ENCODE results near the gene PMFBP1. TPM values are rescaled to one million over a fixed set of nuclear protein-coding genes. Genes with fewer than 3 reads are reported as not detected.
"Not testable (repeated sequence)": the region's sequence is repeated elsewhere in the genome, so short reads cannot be mapped to it uniquely, and the experiment has no call there.

PMFBP1 gene
- total RNA-seq, 1 donor from 2014 or later, result 0.66 TPM

GRCh38 chr16:72105978-72106377 is 66.0 kb downstream of the PMFBP1 start:
- no peak for DNase-seq (ENCODE audit: low spot score)

- DNase-seq (ENCODE audit: low spot score), result no peak
Measured at GRCh38 chr16:72104905-72105304, 67.0 kb downstream of the PMFBP1 start.

- no peak for DNase-seq (ENCODE audit: low spot score)
Measured at GRCh38 chr16:72101195-72101594, 70.8 kb downstream of the PMFBP1 start.

- DNase-seq (ENCODE audit: low spot score), result peak; percentile 30
Measured at GRCh38 chr16:72099377-72099818, 72.6 kb downstream of the PMFBP1 start.

GRCh38 chr16:72098936-72099335 is 73.0 kb downstream of the PMFBP1 start:
- DNase-seq (ENCODE audit: low spot score), result no peak

- DNase-seq (ENCODE audit: low spot score), result no peak
Measured at GRCh38 chr16:72094266-72094610, 77.7 kb downstream of the PMFBP1 start.

- peak; percentile 96 for DNase-seq (ENCODE audit: low spot score)
Measured at GRCh38 chr16:72093448-72094265, 78.3 kb downstream of the PMFBP1 start, which contains the start of the genes DHX38 and TXNL4B. Gene DHX38, plus strand, starts transcription at chr16:72093847. Its CDS starts 2,311 bp downstream, at chr16:72096158. Gene TXNL4B, minus strand, starts transcription at chr16:72093620. Its CDS starts 2,871 bp downstream, at chr16:72090749.

GRCh38 chr16:72092832-72093447 is 79.0 kb downstream of the PMFBP1 start:
- DNase-seq (ENCODE audit: low spot score), result no peak

- no peak for DNase-seq (ENCODE audit: low spot score)
Measured at GRCh38 chr16:72091217-72091616, 80.7 kb downstream of the PMFBP1 start.

GRCh38 chr16:72085002-72085401 is 87.0 kb downstream of the PMFBP1 start:
- DNase-seq (ENCODE audit: low spot score), result no peak

- no peak for DNase-seq (ENCODE audit: low spot score)
Measured at GRCh38 chr16:72084445-72084844, 87.5 kb downstream of the PMFBP1 start.

- no peak for DNase-seq (ENCODE audit: low spot score)
Measured at GRCh38 chr16:72083778-72084404, 88.1 kb downstream of the PMFBP1 start.

- DNase-seq (ENCODE audit: low spot score), result not testable (repeated sequence)
Measured at GRCh38 chr16:72076991-72077706, 94.8 kb downstream of the PMFBP1 start.

GRCh38 chr16:72075067-72075466 is 96.9 kb downstream of the PMFBP1 start:
- DNase-seq (ENCODE audit: low spot score), result not testable (repeated sequence)

GRCh38 chr16:72073560-72074230 is 98.3 kb downstream of the PMFBP1 start:
- peak; percentile 23 for DNase-seq (ENCODE audit: low spot score)

GRCh38 chr16:72072514-72073342 is 99.2 kb downstream of the PMFBP1 start:
- DNase-seq (ENCODE audit: low spot score), result peak; percentile 38

All from mucosa of gallbladder (tissue), 1 donor.